GM12873 (cell line): ENCODE measurements around the gene PPBP.

ENCODE experiments used
- TF ChIP-seq, protein P1 (sequence below): IDR thresholded peaks from 2 replicates; pipeline ENCODE4 v1.5.1; 2012; ENCODE audit warnings: low read depth, mild to moderate bottlenecking, moderate library complexity, low read length, control low read depth; ENCODE audit not compliant: insufficient read depth; ENCODE audit errors: missing control alignments

PPBP gene

DNA sequence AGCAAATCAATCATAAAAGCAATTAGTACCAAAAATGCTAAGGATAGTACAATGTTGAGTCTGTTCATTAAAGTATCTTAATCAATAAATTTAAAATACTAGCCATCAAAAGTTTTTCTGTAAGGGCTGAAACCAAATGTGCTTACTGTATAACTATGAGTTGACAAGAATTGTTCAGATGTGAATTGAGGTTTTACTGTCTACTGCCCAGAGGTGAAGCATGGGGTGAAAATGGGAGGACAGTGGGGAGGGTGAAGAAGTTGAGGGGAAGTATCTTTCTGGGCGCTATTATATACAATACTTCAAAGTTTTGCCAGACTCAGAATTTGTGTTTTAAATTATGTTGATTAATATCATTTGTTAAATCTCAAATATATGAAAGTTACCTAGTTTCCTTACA lies 4.1 kb upstream of the PPBP start:
- TF ChIP-seq, protein P1, sequence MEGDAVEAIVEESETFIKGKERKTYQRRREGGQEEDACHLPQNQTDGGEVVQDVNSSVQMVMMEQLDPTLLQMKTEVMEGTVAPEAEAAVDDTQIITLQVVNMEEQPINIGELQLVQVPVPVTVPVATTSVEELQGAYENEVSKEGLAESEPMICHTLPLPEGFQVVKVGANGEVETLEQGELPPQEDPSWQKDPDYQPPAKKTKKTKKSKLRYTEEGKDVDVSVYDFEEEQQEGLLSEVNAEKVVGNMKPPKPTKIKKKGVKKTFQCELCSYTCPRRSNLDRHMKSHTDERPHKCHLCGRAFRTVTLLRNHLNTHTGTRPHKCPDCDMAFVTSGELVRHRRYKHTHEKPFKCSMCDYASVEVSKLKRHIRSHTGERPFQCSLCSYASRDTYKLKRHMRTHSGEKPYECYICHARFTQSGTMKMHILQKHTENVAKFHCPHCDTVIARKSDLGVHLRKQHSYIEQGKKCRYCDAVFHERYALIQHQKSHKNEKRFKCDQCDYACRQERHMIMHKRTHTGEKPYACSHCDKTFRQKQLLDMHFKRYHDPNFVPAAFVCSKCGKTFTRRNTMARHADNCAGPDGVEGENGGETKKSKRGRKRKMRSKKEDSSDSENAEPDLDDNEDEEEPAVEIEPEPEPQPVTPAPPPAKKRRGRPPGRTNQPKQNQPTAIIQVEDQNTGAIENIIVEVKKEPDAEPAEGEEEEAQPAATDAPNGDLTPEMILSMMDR: no peak

DNA sequence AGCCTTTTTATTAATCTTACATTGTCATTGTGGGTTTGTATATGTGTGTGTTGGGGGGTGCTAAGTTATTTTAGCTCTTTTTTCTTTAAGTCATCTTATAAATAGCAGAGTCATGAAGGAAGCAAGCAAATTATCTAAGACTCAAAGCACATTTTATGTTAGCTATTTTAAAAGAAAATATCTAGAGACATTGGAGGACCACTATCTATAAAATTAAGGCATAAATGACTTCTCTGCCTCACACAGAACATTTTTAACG lies 3.7 kb upstream of the PPBP start:
- TF ChIP-seq, protein P1: no peak

DNA sequence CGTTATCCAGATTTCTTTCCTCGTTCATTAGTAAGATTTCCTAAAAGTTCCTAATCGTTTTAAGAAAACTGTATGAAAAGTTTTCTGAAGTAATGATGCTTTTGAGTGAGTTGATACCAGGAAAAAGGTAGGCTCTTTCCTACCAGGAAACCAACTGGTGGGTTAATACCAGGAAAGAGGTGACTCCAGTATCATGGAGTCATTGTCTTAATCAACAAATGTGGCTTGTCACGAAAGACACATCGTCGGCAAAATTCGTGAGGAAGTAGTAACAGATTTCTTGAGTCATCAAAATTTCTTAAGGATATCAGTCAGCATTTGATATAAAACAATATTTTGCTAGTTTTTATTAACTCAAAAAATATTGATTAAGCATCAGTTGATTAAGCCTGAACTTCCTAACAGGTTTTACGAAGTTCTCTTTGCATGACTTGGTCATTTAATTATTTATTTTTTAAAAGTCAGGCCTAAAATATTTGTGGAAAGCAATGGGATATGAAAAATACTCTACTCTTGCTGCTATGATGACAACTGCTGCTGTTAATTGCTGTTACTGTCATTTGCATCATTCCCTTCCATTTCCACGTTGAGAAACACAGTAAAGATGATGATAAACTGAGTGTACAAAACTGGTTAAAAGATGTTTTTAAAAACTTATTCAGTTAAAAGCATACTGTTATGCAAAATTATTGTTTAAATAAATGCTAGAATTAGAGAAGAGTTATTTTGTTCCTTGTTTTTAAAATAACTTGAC lies 3.2 kb upstream of the PPBP start:
- TF ChIP-seq, protein P1: no peak

DNA sequence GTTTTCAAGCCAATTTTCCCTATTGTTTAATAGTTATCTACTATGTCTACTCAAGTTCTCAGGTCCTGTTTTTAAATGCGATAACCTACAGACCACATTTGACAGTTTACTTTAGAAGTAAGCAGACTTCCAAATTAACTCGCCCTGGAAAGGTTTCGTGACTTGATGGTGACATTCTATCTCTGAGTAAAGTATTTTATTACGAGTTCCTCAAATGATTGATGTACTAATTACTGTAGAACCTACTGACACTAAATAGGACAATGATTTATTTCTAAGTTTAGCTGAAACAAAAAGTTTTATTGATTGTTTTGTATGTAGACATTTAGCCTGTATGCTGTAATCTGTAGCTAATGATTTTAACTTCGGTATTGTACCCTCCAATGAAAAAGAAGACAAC lies 1.9 kb upstream of the PPBP start:
- TF ChIP-seq, protein P1: no peak

DNA sequence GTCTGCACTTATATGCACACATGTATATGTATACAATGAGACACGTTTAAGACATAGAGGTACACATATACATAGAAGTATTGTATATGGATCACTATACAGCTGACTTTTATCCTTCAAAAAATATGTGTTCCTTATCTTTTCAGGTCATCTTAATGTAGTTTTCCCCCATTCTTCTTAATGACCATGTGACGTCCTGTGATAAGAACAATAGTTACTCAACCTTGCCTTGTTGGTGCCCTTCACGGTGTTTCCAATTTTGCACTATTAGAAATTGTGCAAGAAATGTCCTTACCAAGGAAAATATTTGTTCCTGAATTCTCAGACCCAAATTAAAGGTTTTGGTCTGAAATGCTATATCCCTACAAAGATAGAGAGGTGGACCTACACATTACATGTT lies 1.0 kb upstream of the PPBP start:
- TF ChIP-seq, protein P1: no peak

DNA sequence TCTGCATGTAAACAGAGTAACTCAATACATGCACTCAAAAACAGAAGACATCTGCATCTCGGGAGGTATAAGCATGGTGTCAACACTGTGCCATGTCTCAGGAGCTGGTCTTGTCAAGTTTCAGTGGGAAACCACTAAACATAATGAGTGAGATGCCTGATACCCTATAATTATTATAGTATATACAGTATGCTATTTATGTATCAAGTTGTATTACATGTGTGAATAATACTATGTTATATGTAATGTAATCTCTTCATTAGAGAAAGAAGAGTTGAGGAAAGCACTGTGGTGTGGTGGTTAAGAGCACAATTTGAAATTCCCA lies 2.5 kb downstream of the PPBP start:
- TF ChIP-seq, protein P1: no peak

DNA sequence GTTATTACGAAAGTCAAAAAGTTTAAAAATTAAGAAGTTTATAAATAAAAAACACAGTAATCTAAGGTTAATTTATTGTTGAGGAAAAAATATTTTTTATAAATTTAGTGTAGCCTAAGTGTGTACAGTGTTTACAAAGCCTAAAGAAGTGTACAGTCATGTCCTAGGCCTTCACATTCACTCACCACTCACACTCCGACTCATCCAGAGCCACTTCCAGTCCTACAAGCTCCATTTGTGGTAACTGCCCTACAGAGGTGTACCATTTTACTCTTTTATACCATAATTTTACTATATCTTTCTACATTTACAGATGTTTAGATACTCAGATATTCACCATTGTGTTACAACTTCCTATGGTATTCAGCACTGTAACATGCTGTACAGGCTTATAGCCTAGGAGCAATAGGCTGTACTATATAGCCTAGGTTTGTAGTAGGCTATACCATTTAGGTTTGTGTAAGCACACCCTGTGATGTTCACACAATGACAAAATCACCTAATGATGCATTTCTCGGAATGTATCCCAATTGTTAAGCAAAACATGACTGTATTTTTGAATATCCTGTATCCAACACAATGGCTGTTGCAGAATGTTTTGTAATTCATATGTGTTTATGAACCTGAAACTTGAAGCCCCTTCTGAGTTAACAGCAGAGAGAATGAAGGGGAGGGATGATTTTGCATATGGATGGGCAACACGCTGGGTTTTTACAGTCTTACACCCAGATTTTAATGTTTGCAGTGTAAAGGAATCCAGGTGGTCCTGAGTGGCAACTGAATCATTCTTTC lies 3.1 kb downstream of the PPBP start:
- TF ChIP-seq, protein P1: no peak
